Neural cell (in vitro differentiated cells): ENCODE results near the gene LRRK1. TPM values are rescaled to one million over a fixed set of nuclear protein-coding genes. Genes with fewer than 3 reads are reported as not detected.

Source experiments
- H2AFZ ChIP-seq: fragments of 200-600, 300-800 bp; sonication (generic), shearing (Covaris generic); 2 replicates; pipeline ENCODE4 v1.6.0; 2014; ENCODE audit warnings: low read depth, mild to moderate bottlenecking, antibody characterized with exemption, low read length, moderate library complexity
- H3F3A ChIP-seq: fragments of 200-600 bp; shearing (Covaris generic); 2 replicates; pipeline ENCODE4 v1.6.1; 2016; ENCODE audit warnings: mild to moderate bottlenecking, moderate library complexity, mixed read lengths, antibody characterized with exemption, low read length; ENCODE audit not compliant: insufficient read depth, poor library complexity, severe bottlenecking
- H3K27ac ChIP-seq: fragments of 200-600, 300-800 bp; sonication (generic), shearing (Covaris generic); 2 replicates; pipeline ENCODE4 v1.5.1; 2014; ENCODE audit warnings: mild to moderate bottlenecking, low read length, moderate library complexity
- H3K27me3 ChIP-seq: fragments of 300-800, 200-600 bp; sonication (generic), shearing (Covaris generic); 2 replicates; pipeline ENCODE4 v1.6.0; 2014; ENCODE audit warnings: mild to moderate bottlenecking, low read depth, low read length, moderate library complexity; ENCODE audit not compliant: insufficient read depth
- H3K36me3 ChIP-seq: fragments of 300-800, 200-600 bp; sonication (generic), shearing (Covaris generic); 2 replicates; pipeline ENCODE4 v1.5.1; 2014; ENCODE audit warnings: mild to moderate bottlenecking, antibody characterized with exemption, low read length, moderate library complexity; ENCODE audit not compliant: insufficient read depth
- H3K4me2 ChIP-seq: fragments of 300-800, 200-600 bp; sonication (generic), shearing (Covaris generic); 2 replicates; pipeline ENCODE4 v1.6.0; 2014; ENCODE audit warnings: mild to moderate bottlenecking, low read length
- H3K4me3 ChIP-seq: fragments of 300-800, 200-600 bp; sonication (generic), shearing (Covaris generic); 2 replicates; pipeline ENCODE4 v1.5.1; 2014; ENCODE audit warnings: mild to moderate bottlenecking, low read length, moderate library complexity
- H3K79me2 ChIP-seq: fragments of 200-600 bp; shearing (Covaris generic); replicated peaks from 2 replicates; pipeline ENCODE4 v1.6.0; 2014; ENCODE audit warnings: mild to moderate bottlenecking, low read length, moderate library complexity; ENCODE audit not compliant: insufficient read depth
- H3K9ac ChIP-seq: fragments of 300-800, 200-600 bp; sonication (generic), shearing (Covaris generic); 2 replicates; pipeline ENCODE4 v1.6.1; 2016; ENCODE audit warnings: mild to moderate bottlenecking, low read length, mixed read lengths
- H3K9me2 ChIP-seq: fragments of 200-600 bp; shearing (Covaris generic); 2 replicates; pipeline ENCODE4 v1.6.1; 2016; ENCODE audit warnings: mild to moderate bottlenecking, low read length, mixed read lengths; ENCODE audit not compliant: insufficient read depth
- H3K9me3 ChIP-seq: fragments of 200-600, 300-800 bp; sonication (generic), shearing (Covaris generic); 2 replicates; pipeline ENCODE4 v1.6.1; 2016; ENCODE audit warnings: mild to moderate bottlenecking, mixed run types, low read length, moderate library complexity, mixed read lengths
- H4K20me1 ChIP-seq: fragments of 200-600 bp; shearing (Covaris generic); 2 replicates; pipeline ENCODE4 v1.6.1; 2016; ENCODE audit warnings: mild to moderate bottlenecking, mixed run types; ENCODE audit not compliant: insufficient read depth
- EP300 ChIP-seq: fragments of 450-650 bp; conservative IDR thresholded peaks from 2 replicates; pipeline ENCODE4 v1.6.1; 2014; ENCODE audit warnings: antibody characterized with exemption, mild to moderate bottlenecking, moderate library complexity; ENCODE audit not compliant: poor library complexity, severe bottlenecking
- EZH2 ChIP-seq: fragments of 200-600, 300-800 bp; shearing (Covaris generic), sonication (generic); IDR thresholded peaks from 2 replicates; pipeline ENCODE4 v1.6.1; 2014; ENCODE audit warnings: antibody characterized with exemption, low read length, borderline replicate concordance, mild to moderate bottlenecking; ENCODE audit not compliant: insufficient read depth, poor library complexity, severe bottlenecking
- MXI1 ChIP-seq: fragments of 450-650 bp; conservative IDR thresholded peaks from 2 replicates; pipeline ENCODE4 v1.6.1; 2014; ENCODE audit warnings: antibody characterized with exemption, mild to moderate bottlenecking; ENCODE audit not compliant: poor library complexity, severe bottlenecking
- POLR2AphosphoS5 ChIP-seq: IDR thresholded peaks from 2 replicates; pipeline ENCODE4 v1.6.1; 2012
- RAD21 ChIP-seq: fragments of 450-650 bp; conservative IDR thresholded peaks from 2 replicates; pipeline ENCODE4 v1.6.1; 2014; ENCODE audit warnings: antibody characterized with exemption, mild to moderate bottlenecking, moderate library complexity
- SMC3 ChIP-seq: fragments of 450-650 bp; conservative IDR thresholded peaks from 2 replicates; pipeline ENCODE4 v1.6.1; 2014; ENCODE audit warnings: antibody characterized with exemption, mild to moderate bottlenecking, moderate library complexity; ENCODE audit not compliant: poor library complexity
- TAF1 ChIP-seq: IDR thresholded peaks from 2 replicates; pipeline ENCODE4 v1.6.1; 2012; ENCODE audit warnings: low read depth
- polyA plus RNA-seq: library from polyadenylated mRNA; depleted of rRNA; stranded (reverse); fragments of >200 nt; gene quantifications from 2 replicates; pipeline ENCODE4 v1.2.3, GENCODE V29; 2014
- TF ChIP-seq, protein P1 (sequence below): fragments of 450-650 bp; IDR thresholded peaks from 2 replicates; pipeline ENCODE4 v1.5.1; 2014; ENCODE audit warnings: antibody characterized with exemption, mild to moderate bottlenecking, moderate library complexity; ENCODE audit not compliant: poor library complexity, severe bottlenecking
- TF ChIP-seq, protein P2 (sequence below): IDR thresholded peaks from 2 replicates; pipeline ENCODE4 v1.6.1; 2012; ENCODE audit warnings: borderline replicate concordance

Gene LRRK1
- polyA plus RNA-seq, 1 donor from 2014 or later: 0.06 TPM

DNA sequence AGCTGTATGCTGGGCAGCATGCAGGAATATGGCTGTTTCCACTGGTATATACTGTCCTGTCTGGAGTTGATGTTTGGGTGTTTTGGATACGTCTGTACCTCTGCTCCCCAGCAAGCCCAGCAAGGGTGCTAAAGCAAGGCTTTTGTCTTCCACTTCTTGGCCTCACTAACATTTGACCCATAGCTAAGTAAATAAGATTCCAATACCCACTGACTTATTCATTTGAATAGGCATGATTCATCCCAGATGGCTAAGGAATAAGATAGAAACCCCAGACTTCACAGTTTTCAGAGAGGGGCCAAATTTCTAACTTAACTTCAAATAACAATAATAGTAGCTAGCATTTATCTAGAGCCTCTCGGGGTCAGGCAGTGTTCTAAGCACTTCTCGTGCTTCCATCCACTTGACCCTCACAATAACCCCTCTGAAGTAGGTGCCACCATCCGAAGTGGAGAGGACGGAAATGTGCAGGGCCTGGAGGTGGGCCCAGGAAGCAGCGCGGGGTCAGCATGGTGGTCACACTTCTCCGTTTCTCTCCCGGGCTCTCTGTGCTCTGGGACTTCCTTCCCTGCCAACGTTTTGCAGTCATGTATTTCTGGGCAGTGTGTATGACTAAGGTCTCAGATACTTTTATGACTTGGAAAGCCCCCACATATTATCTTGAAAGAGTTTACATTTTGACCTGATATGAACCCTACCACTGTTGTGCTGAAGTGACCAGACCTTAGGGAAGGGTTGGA is 39.3 kb downstream of the LRRK1 start:
- Histone ChIP-seq H2AFZ (no peak overlapping the region), H3K27me3 (no peaks in the 10 kb centered on the region), H3K36me3 (no peaks in the 10 kb centered on the region), H3K27ac (no peak overlapping the region), H3K4me3 (no peak overlapping the region), H3K4me2 (no peak overlapping the region), H4K20me1 (no peaks in the 10 kb centered on the region), H3F3A (no peaks in the 10 kb centered on the region), H3K79me2 (no peaks in the 10 kb centered on the region), H3K9ac (no peak overlapping the region), H3K9me3 (no peaks in the 10 kb centered on the region), H3K9me2 (no peaks in the 10 kb centered on the region)
- TF ChIP-seq POLR2AphosphoS5: no peak
- TF ChIP-seq SMC3: no peak
- no peak for TF ChIP-seq RAD21
- TF ChIP-seq, protein P1, sequence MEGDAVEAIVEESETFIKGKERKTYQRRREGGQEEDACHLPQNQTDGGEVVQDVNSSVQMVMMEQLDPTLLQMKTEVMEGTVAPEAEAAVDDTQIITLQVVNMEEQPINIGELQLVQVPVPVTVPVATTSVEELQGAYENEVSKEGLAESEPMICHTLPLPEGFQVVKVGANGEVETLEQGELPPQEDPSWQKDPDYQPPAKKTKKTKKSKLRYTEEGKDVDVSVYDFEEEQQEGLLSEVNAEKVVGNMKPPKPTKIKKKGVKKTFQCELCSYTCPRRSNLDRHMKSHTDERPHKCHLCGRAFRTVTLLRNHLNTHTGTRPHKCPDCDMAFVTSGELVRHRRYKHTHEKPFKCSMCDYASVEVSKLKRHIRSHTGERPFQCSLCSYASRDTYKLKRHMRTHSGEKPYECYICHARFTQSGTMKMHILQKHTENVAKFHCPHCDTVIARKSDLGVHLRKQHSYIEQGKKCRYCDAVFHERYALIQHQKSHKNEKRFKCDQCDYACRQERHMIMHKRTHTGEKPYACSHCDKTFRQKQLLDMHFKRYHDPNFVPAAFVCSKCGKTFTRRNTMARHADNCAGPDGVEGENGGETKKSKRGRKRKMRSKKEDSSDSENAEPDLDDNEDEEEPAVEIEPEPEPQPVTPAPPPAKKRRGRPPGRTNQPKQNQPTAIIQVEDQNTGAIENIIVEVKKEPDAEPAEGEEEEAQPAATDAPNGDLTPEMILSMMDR: no peak
- TF ChIP-seq TAF1: no peak
- no peak for TF ChIP-seq EZH2
- TF ChIP-seq, protein P2, sequence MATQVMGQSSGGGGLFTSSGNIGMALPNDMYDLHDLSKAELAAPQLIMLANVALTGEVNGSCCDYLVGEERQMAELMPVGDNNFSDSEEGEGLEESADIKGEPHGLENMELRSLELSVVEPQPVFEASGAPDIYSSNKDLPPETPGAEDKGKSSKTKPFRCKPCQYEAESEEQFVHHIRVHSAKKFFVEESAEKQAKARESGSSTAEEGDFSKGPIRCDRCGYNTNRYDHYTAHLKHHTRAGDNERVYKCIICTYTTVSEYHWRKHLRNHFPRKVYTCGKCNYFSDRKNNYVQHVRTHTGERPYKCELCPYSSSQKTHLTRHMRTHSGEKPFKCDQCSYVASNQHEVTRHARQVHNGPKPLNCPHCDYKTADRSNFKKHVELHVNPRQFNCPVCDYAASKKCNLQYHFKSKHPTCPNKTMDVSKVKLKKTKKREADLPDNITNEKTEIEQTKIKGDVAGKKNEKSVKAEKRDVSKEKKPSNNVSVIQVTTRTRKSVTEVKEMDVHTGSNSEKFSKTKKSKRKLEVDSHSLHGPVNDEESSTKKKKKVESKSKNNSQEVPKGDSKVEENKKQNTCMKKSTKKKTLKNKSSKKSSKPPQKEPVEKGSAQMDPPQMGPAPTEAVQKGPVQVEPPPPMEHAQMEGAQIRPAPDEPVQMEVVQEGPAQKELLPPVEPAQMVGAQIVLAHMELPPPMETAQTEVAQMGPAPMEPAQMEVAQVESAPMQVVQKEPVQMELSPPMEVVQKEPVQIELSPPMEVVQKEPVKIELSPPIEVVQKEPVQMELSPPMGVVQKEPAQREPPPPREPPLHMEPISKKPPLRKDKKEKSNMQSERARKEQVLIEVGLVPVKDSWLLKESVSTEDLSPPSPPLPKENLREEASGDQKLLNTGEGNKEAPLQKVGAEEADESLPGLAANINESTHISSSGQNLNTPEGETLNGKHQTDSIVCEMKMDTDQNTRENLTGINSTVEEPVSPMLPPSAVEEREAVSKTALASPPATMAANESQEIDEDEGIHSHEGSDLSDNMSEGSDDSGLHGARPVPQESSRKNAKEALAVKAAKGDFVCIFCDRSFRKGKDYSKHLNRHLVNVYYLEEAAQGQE: no peak
- no peak for TF ChIP-seq MXI1
- TF ChIP-seq EP300: no peak

DNA sequence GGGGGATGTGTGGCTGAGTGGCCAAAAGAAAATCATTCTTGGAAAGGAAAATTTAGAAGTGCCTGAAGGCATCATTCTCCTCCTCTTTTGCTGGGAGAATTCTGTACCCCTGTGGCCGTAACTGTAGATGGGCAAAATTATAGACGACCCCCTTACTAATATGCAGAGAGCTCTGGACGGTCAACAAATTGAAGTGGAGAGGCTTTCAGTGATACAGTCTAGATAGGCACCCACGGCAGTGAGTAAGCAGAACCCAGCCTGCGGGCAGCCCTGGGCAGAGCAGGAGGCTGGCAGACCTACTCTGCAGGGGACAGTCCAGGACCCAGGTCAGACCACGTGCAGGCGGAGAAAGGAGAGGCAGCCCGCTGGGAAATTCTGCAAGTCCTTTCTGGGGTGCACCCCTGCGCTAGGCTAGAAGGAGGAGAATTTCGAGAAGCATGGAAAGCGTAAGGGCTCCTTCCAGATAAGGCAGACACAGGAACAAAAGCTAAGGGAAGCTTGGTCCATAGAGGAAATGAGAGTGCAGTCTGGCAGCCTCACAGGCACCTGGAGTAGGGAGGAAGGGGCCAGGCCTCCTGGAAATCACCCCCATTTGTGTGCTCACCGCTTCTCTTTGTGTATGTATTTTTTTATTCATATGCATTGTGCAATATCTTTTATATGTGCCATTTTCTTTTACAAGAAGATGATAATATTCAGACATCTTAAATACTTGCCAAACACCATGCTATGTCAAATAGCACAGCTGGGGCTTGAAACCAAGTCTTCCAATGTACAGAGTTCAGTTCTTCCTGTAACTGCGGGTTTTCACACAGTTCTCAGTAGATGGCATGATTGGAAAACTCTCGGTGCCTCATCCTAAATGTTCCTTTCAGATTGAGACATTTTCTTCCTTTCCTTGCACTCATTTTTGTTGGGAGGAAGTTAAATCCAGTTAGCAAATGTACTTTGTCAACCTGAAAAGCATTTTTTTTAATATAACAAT is 40.2 kb downstream of the LRRK1 start:
- no peak for TF ChIP-seq POLR2AphosphoS5
- TF ChIP-seq EZH2: no peak
- TF ChIP-seq MXI1: no peak
- no peaks in the 10 kb centered on the region for H3K9me3 ChIP-seq
- no peaks in the 10 kb centered on the region for H3K27me3 ChIP-seq
- H3K4me3 ChIP-seq: no peak overlapping the region
- H4K20me1 ChIP-seq: no peaks in the 10 kb centered on the region
- no peaks in the 10 kb centered on the region for H3K9me2 ChIP-seq
- no peak overlapping the region for H3K4me2 ChIP-seq
- no peaks in the 10 kb centered on the region for H3K36me3 ChIP-seq
- no peaks in the 10 kb centered on the region for H3K79me2 ChIP-seq
- H3F3A ChIP-seq: no peaks in the 10 kb centered on the region
- H3K9ac ChIP-seq: no peak overlapping the region
- H3K27ac ChIP-seq: no peak overlapping the region
- no peak overlapping the region for H2AFZ ChIP-seq
